IPS-20b (cell line): ENCODE results near the gene TNFSF13.
"Not testable (repeated sequence)": the region's sequence is repeated elsewhere in the genome, so short reads cannot be mapped to it uniquely, and the experiment has no call there.

Source experiments
- H3K27ac ChIP-seq: one replicate; pipeline ENCODE4 v1.5.1; 2013; ENCODE audit warnings: low read length
- H3K27me3 ChIP-seq: 2 replicates; pipeline ENCODE4 v1.6.1; 2013; ENCODE audit warnings: mild to moderate bottlenecking, low read length, inconsistent platforms; ENCODE audit not compliant: insufficient read depth
- H3K36me3 ChIP-seq: 2 replicates; pipeline ENCODE4 v1.6.1; 2013; ENCODE audit warnings: low read depth, mild to moderate bottlenecking, inconsistent platforms, low read length, moderate library complexity; ENCODE audit not compliant: insufficient read depth
- H3K4me1 ChIP-seq: 2 replicates; pipeline ENCODE4 v1.6.1; 2013; ENCODE audit warnings: mild to moderate bottlenecking, control low read depth, inconsistent platforms, low read length, moderate library complexity; ENCODE audit not compliant: insufficient read depth
- H3K4me3 ChIP-seq: 2 replicates; pipeline ENCODE4 v1.5.1; 2013; ENCODE audit warnings: mild to moderate bottlenecking, low read length, inconsistent platforms
- H3K9ac ChIP-seq: 2 replicates; pipeline ENCODE4 v1.6.1; 2013; ENCODE audit warnings: low read depth, mild to moderate bottlenecking, inconsistent platforms, low read length, moderate library complexity
- H3K9me3 ChIP-seq: 2 replicates; pipeline ENCODE4 v1.6.1; 2013; ENCODE audit warnings: mild to moderate bottlenecking, low read depth, low read length, inconsistent platforms; ENCODE audit not compliant: insufficient read depth

The TNFSF13 gene

DNA sequence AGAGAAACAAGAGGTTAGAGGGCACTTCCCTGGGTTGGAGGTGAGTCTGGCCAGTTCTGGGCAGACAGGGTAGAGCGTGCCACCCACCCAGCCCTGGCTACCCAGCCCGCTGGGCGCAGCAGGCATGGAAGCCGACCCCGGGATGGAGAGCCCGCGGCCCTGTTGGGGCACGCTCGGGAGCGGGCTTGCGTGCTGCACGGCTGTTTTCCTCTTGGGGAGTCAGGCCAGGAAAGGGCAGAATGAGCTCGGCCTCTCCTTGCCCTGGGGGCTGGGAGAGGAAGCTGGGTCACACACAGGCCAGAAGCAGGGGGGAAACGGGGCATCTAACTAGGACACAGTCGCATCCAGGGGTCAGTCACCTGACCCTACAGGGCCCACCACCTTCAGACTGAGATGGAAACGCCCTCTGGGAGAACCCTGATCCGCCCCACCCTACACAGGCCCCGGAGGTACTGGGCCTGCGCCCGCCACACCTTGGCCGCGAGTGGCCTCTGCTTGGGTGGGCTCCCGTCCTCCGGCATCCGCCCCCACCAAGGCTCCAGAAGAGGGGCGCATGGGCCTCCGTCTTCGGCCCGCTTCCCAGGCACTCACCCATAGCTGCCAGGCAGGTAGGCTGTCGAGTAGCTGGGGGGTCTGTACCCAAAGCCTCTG, 30.1 kb downstream of the TNFSF13 start:
- H3K27me3 ChIP-seq: no peaks in the 10 kb centered on the region
- H3K4me3 ChIP-seq: peak overlapping the region; percentile 57
- no peaks in the 10 kb centered on the region for H3K9me3 ChIP-seq
- H3K9ac ChIP-seq: peak overlapping the region; percentile 41
- H3K36me3 ChIP-seq: peaks cover 58% of the 10 kb centered on the region
- H3K4me1 ChIP-seq: peaks cover 18% of the 10 kb centered on the region
- peak overlapping the region; percentile 29 for H3K27ac ChIP-seq

DNA sequence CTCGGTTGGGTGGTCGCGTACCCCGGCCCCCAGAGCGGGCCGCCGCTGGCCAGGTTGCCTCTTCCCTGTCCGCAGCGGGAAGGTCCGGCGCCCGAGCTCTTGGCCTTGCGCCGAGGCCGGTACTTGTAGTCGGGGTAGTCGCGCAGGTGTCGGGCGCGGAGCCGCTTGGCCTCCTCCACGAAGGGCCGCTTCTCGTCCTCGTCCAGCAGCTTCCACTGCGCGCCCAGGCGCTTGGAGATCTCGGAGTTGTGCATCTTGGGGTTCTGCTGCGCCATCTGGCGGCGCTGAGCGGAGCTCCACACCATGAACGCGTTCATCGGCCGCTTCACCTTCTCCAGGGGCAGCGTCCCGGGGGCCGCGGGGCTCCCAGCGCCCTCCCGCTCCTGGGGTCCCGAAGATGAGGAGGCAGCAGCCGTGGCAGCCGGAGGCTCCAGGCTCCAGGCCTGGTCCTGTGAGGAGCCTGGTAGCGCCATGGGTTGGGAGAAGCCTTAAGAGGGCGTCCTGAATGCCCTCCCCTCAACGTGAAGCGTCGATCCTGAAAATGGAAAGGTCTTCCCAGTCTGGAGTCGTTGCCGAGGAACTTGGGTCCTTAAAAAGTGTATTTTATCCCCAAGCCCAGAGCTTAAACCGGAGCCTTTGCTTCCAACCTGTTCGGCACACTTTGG, 30.8 kb downstream of the TNFSF13 start:
- peaks cover 65% of the 10 kb centered on the region for H3K36me3 ChIP-seq
- peaks cover 15% of the 10 kb centered on the region for H3K4me1 ChIP-seq
- peak overlapping the region; percentile 41 for H3K9ac ChIP-seq
- peak overlapping the region; percentile 29 for H3K27ac ChIP-seq
- H3K4me3 ChIP-seq: peak overlapping the region; percentile 57
- H3K27me3 ChIP-seq: no peaks in the 10 kb centered on the region
- H3K9me3 ChIP-seq: no peaks in the 10 kb centered on the region

DNA sequence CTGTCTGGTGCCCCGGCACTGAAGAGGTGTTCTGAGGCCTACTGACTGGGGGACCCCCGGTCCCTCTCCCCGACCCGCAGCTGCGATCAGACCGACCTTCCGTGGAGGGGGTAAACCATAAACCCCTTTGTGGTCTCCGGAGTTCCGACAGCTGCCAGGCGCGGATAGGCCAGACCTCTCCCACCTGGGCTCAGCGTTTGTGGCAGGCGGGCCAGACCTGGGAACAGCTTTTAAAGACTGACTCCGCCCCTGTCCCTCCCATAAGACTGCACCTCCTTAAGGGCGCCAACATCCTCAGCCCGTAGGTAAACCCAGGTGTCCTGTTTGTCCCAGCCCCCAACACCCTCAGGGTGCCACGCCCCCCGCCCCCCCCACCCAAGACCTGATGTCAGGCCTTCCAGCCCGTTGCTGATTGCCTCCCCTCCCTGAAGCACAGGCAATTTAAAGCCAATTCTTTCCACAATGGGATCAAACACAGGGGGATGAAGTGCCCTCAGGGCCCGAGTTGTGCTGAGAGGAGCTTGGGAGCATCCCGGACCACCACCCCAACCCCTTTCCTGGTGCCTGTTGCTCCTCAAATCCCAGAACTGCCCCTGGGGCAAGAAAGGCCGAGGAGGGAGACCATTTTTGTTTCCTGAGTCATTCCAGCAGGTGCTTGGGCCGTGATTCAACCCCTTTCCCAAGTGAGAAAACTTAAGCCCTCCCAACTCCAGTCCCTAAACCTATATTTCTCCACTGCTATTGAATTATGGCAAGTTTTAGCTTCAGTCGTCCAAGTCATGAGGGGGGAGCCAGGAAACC, 31.5 kb downstream of the TNFSF13 start, which contains the start of gene SOX15:
SOX15 (minus strand) TSS at position 204 of the 801 bp plus-strand sequence. CDS start 418 bp downstream, outside the sequence.
- peak within 1 kb of the TSS; percentile 66 for H3K9ac ChIP-seq
- peaks cover 72% of the 10 kb centered on the region for H3K36me3 ChIP-seq
- no peaks in the 10 kb centered on the region for H3K27me3 ChIP-seq
- H3K4me3 ChIP-seq: peak within 1 kb of the TSS; percentile 57
- no peaks in the 10 kb centered on the region for H3K9me3 ChIP-seq
- peak within 1 kb of the TSS; percentile 72 for H3K27ac ChIP-seq
- peaks cover 14% of the 10 kb centered on the region for H3K4me1 ChIP-seq

DNA sequence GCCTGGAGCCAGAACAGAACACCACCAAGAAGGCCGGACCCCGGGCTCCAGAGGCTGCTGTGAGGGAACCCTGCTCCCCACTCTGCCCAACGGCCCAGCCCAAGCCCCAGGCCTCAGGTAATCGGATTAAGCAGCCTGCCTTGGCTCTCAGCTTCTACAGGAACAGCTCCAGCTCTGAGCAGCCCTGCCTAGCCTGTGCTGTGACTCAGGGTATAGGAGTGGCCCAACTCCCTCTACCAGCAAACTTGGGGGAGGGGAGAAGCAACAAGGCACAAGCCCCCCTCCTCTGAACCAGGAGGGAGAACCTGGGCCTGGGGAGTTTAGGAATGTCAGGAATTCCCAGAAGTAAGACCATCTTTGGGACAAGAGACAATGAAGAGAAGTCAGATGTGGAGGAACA, 32.2 kb downstream of the TNFSF13 start:
- Histone ChIP-seq H3K4me1 (peaks cover 14% of the 10 kb centered on the region), H3K27me3 (no peaks in the 10 kb centered on the region), H3K27ac (peak overlapping the region; percentile 72), H3K36me3 (peaks cover 75% of the 10 kb centered on the region), H3K9me3 (no peaks in the 10 kb centered on the region), H3K9ac (peak overlapping the region; percentile 66), H3K4me3 (0 out of 2 replicates have a peak overlapping the region, but pooled peaks have one; percentile 15)

DNA sequence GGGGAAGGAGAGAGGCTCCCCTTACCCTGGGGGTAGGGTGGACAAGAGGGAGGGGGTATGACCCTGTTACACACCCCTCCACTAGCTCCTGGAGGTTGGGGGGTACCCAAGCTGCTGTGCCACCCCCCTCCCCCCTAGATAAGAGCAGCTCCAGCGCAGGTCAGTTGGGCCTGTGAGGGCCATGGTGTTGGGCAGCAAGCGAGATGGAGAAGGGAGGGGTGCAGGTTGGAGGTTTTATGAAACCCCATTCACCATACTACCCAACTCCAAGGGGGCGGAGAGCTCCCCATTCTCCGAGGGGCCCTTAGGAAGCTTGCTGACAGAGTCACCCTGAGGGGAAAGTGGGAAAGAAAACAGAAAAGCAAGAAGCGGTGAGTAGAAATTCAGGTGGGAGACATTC, 33.0 kb downstream of the TNFSF13 start:
- Histone ChIP-seq H3K27ac (peak overlapping the region; percentile 76), H3K27me3 (no peaks in the 10 kb centered on the region), H3K4me1 (peaks cover 14% of the 10 kb centered on the region), H3K36me3 (peaks cover 77% of the 10 kb centered on the region), H3K9me3 (no peaks in the 10 kb centered on the region), H3K9ac (peak overlapping the region; percentile 66; the same call in 1 of the 2 replicates), H3K4me3 (no peak overlapping the region)

DNA sequence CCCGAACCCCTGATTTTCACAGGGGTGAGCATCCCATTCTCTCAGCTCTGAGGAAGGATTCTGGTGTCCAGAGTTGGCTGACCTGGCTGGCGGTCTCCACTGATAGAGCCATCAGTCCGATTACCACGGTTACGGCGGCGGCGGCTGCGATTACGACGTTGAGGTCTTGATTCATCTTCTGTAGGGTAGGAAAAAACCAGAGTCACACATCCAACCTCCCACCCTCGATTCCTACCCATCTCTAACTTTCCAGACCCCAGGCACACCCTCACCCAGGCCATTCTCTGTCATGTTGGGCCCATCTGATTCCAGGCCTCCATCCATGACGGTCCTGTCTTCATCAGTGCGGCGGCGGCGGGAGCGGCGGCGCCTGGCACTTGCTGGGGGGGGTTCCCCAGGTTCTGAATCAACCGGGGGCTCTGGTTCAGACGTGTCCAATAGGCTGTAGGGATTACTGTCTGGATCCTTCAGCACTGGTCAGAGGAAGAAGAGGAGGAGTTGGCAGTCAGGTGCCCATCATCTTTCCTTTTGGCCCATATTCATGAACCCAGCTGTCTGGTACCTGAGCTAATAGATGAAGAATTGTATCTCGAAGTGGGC, 34.0 kb downstream of the TNFSF13 start:
- Histone ChIP-seq H3K9me3 (no peaks in the 10 kb centered on the region), H3K4me3 (no peak overlapping the region), H3K27ac (no peak overlapping the region), H3K4me1 (peaks cover 14% of the 10 kb centered on the region), H3K27me3 (no peaks in the 10 kb centered on the region), H3K36me3 (peaks cover 77% of the 10 kb centered on the region), H3K9ac (no peak overlapping the region)

DNA sequence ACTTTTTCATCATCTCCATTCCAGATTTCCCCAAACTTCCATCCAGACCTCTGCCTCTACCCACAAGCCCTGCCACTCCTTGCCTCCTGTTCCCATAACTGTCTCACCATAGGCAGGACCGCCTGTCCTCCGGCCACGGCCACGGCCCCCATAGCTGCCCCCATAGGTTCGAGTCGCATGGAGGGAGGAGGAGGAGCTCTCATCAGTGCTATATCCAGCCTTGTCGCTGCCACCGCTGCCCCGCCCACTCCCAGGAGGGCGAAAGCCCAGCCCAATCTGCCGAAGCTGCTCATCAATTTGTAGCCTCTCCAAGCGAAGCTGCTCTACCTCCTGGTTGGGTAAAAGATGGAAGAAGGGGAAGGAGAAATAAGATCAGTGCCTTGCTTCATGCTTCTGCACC, 34.7 kb downstream of the TNFSF13 start:
- Histone ChIP-seq H3K9ac (no peak overlapping the region), H3K36me3 (peaks cover 71% of the 10 kb centered on the region), H3K27ac (no peak overlapping the region), H3K4me1 (peaks cover 14% of the 10 kb centered on the region), H3K9me3 (no peaks in the 10 kb centered on the region), H3K27me3 (no peaks in the 10 kb centered on the region), H3K4me3 (no peak overlapping the region)

DNA sequence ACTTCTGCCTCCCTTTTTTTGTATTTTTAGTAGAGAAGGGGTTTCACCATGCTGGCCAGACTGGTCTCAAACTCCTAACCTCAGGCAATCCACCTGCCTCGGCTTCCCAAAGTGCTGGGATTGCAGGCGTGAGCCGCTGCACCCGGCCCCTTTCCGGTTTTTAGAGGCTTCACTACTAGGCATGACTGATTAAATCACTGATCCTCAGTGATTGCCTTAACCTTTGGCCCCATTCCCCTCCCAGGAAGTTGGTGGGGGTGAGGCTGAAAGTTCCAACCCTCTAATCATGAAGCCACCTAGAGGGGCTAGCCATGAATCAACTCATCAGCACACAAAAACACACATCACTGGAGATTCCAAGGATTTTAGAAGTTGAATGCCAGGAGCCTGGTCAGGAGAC, 39.0 kb downstream of the TNFSF13 start:
- not testable (repeated sequence) for H3K27me3 ChIP-seq, H3K4me1 ChIP-seq, H3K27ac ChIP-seq, H3K4me3 ChIP-seq, H3K9ac ChIP-seq, H3K9me3 ChIP-seq
- peaks cover 88% of the 10 kb centered on the region for H3K36me3 ChIP-seq

DNA sequence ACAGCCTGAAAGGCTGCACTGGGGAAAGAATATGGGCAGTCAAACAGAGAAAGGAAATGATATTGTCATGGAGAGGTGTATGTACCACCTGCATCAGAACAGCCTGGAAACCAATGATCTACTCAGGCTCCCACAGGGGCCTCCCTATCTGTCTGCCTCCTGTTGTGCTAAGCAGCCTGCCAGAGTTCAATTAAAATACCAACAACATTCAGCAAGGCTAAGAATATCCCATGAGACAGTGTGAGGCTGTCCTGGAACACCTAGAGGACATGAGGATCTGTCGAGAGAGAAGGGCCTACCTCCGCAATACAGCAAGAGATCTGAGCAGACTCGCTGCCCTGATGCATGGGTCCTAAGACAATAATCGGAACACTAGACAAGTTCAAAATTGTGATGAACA, 47.7 kb downstream of the TNFSF13 start:
- Histone ChIP-seq H3K9me3 (no peaks in the 10 kb centered on the region), H3K27me3 (no peaks in the 10 kb centered on the region), H3K27ac (no peak overlapping the region), H3K36me3 (peaks cover 48% of the 10 kb centered on the region), H3K4me3 (no peak overlapping the region), H3K4me1 (no peaks in the 10 kb centered on the region), H3K9ac (no peak overlapping the region)

DNA sequence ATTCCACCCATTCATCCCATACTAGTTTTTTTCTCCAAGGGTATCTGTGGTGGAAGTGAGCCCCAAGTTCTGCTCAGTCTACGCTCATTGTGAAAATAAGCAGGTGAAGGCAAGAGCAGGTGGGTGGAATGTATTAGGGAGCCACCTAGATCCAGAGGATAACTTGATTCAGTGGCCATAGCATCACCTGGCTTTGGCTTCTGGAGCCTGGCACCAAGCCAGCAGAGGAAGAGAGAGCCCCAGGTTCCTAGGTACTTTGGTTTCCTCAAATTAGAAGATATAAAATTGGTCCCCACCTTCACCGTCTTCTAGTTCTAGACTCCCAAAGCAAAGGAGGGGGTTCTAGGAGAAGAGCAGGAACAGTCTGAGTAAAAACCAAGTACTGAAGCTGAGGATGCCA, 52.1 kb downstream of the TNFSF13 start:
- H3K4me3 ChIP-seq: no peak overlapping the region
- H3K4me1 ChIP-seq: peaks cover 11% of the 10 kb centered on the region
- peaks cover 13% of the 10 kb centered on the region for H3K36me3 ChIP-seq

More for the DNA sequence above, 52.1 kb downstream of the TNFSF13 start:
- Histone ChIP-seq H3K9ac (no peak overlapping the region), H3K27ac (no peak overlapping the region), H3K9me3 (no peaks in the 10 kb centered on the region), H3K27me3 (no peaks in the 10 kb centered on the region)
